ENCODE measurements around the gene IRF7.

IRF7 gene

DNA sequence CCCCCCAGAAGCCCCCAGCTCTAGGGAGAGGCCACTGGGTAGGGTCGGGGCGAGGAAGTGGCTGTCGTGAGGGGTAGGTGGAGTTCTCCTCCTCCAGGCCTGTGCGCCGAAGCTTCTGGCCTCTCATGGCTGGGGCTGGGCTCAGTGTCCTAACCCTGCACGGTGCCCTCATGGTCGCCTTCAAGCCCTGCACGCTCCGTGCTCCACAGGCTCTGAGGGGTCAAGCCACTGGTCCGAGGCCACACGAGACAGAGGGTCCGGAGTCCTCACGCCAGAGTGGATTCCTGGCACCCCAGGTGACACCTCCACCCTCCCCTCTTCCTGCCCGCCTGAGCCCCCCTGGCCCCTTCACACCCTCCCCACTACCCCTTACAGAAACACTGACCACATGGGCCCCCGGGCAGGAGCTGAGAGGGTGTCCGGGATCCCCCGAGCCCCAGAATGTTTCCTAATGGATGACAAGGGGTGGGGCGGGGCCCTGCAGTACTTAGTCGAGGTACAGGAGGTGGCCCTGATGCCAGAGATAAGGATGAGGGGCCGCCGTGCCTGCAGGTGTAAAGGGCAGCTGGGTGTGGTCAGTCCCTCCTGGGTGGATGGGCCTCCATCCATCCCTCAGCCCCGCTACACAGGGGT lies 10.0 kb upstream of the IRF7 start:
- H4K20me1 ChIP-seq (ENCODE audit: insufficient read depth, low read length), result no peaks in the 10 kb centered on the region
- no peak overlapping the region for H2AFZ ChIP-seq (ENCODE audit: low read depth, low read length)
- no peak overlapping the region for H3K9ac ChIP-seq (ENCODE audit: low read depth, low read length)
- H3K36me3 ChIP-seq (ENCODE audit: insufficient read depth, low read length), result peaks cover 7% of the 10 kb centered on the region; the same call in 1 of the 2 replicates
- TF ChIP-seq, protein P1, sequence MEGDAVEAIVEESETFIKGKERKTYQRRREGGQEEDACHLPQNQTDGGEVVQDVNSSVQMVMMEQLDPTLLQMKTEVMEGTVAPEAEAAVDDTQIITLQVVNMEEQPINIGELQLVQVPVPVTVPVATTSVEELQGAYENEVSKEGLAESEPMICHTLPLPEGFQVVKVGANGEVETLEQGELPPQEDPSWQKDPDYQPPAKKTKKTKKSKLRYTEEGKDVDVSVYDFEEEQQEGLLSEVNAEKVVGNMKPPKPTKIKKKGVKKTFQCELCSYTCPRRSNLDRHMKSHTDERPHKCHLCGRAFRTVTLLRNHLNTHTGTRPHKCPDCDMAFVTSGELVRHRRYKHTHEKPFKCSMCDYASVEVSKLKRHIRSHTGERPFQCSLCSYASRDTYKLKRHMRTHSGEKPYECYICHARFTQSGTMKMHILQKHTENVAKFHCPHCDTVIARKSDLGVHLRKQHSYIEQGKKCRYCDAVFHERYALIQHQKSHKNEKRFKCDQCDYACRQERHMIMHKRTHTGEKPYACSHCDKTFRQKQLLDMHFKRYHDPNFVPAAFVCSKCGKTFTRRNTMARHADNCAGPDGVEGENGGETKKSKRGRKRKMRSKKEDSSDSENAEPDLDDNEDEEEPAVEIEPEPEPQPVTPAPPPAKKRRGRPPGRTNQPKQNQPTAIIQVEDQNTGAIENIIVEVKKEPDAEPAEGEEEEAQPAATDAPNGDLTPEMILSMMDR (IDR thresholded peaks at IDR 0.05; ENCODE audit: borderline replicate concordance, extremely low read depth, low read length, poor library complexity, severe bottlenecking), result no peak
- no peak for TF ChIP-seq EZH2 (IDR thresholded peaks at IDR 0.05; ENCODE audit: borderline replicate concordance, low read depth, low read length, severe bottlenecking)
- H3K4me3 ChIP-seq (ENCODE audit: low read depth in 1 of 2, low read length in 2 of 2), result no peak overlapping the region
- DNase-seq (no peak), ATAC-seq (ENCODE audit: insufficient read depth, low read depth) (no peak; the same call in 2 of the 3 replicates)
- no peak overlapping the region for H3K27ac ChIP-seq (ENCODE audit: low read length)
- no peaks in the 10 kb centered on the region for H3K9me3 ChIP-seq (ENCODE audit: insufficient read depth, low read length, severe bottlenecking)
- H3K27me3 ChIP-seq (ENCODE audit: insufficient read depth, low read length, poor library complexity), result no peaks in the 10 kb centered on the region
- no peak overlapping the region for H3K4me2 ChIP-seq (ENCODE audit: insufficient read depth, low read length)
- H3K4me1 ChIP-seq (ENCODE audit: insufficient read depth, low read length), result no peaks in the 10 kb centered on the region
- H3K79me2 ChIP-seq (ENCODE audit: insufficient read depth, low read length), result no peaks in the 10 kb centered on the region

DNA sequence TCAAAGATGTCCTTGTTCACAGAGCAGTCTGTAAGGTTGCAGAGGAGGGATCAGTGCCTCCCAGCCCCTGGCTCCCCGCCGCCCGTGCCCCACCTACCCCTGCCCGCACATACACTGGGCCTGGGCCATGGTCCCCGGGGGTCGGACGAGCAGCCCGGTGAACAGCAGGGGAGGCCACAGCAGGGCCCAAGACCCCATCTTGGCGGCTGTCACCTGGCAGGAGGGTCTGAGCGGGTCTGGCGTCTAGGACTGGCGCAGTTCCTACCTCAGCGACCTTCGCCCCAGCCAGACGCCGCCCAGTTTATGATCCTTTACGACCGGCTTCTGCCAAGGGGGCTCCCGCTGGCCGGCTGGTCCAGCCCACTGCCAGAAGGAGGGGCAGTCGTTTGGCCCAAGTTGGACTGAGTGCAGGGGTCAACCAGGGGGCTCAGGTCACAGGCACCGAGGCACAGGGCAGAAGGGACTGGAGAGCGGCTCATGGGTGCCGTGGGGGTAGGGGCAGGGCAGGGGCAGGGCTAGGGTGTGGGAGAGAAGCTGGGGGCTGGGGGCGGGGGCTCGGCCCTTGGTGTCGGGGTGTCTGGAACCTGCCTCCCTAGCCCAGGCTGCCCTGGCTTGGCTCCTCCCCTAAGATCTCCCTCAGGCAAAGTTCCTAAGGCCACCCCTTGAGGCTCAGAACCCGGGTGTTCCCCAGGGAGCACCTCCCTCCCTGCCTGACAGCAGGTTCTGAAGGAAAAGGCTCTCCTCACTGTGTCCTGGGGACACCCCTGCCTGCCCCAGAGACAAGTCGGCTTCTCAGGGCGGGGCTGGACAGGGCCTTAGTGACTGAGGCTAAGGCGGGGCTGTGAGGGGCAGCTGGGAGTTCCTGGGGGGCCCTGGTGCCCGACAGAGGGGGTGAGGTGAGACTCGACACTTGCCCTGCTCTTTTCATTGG lies 9.2 kb upstream of the IRF7 start, which contains the start of gene CDHR5:
TSS of gene CDHR5 (minus strand) at position 251 of the 931 bp plus-strand sequence. CDS start at position 198, 53 bp downstream.
- H3K27ac ChIP-seq (ENCODE audit: low read length), result no peak within 1 kb of the TSS
- DNase-seq, result no peak
- no peak within 1 kb of the TSS for H3K4me2 ChIP-seq (ENCODE audit: insufficient read depth, low read length)
- no peak within 1 kb of the TSS for H3K9ac ChIP-seq (ENCODE audit: low read depth, low read length)
- TF ChIP-seq, protein P1 (IDR thresholded peaks at IDR 0.05; ENCODE audit: borderline replicate concordance, extremely low read depth, low read length, poor library complexity, severe bottlenecking), result no peak
- TF ChIP-seq EZH2 (IDR thresholded peaks at IDR 0.05; ENCODE audit: borderline replicate concordance, low read depth, low read length, severe bottlenecking), result no peak
- H3K27me3 ChIP-seq (ENCODE audit: insufficient read depth, low read length, poor library complexity), result no peaks in the 10 kb centered on the region
- no peaks in the 10 kb centered on the region for H3K9me3 ChIP-seq (ENCODE audit: insufficient read depth, low read length, severe bottlenecking)
- H3K4me3 ChIP-seq (ENCODE audit: low read depth in 1 of 2, low read length in 2 of 2), result no peak within 1 kb of the TSS
- H4K20me1 ChIP-seq (ENCODE audit: insufficient read depth, low read length), result no peaks in the 10 kb centered on the region; the same call in 1 of the 2 replicates
- no peaks in the 10 kb centered on the region for H3K79me2 ChIP-seq (ENCODE audit: insufficient read depth, low read length)
- H3K4me1 ChIP-seq (ENCODE audit: insufficient read depth, low read length), result no peaks in the 10 kb centered on the region
- peaks cover 7% of the 10 kb centered on the region; the same call in 1 of the 2 replicates for H3K36me3 ChIP-seq (ENCODE audit: insufficient read depth, low read length)
- ATAC-seq (ENCODE audit: insufficient read depth, low read depth), result no peak
- no peak within 1 kb of the TSS for H2AFZ ChIP-seq (ENCODE audit: low read depth, low read length)

DNA sequence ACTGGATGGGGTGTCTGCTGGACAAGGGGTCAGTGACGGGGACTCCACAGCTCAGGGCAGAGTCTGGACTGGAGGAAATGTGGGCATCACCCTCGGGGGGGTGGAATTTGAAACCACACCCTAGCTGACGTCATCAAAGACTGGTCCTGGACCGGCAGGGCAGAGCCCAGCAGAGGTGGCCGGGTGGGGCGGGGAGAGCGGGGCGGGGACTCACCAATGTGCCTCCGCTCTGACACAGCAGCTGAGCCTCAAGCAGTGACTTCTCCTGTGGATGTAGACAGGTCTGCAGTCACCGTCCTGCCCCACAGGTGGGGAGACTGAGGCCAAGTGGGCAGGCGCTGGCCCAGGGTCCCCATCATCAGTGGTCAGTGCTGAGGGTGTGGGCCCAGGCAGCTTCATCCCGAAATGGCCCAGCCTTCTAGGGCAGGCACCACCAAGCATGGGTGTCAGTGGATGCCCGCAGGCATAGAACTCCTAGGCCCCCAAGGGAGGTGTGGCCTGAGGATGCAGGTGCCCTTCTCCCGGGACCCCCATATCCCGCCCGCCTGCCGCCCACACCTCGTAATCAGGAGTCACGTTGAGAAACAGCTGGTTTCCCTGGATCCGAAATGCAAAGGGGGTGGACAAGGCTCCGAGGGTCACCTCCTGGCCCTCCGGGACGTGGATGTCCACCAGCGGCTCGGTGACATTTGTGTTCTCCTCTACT lies 8.4 kb upstream of the IRF7 start:
- Histone ChIP-seq H3K27ac (ENCODE audit: low read length) (no peak overlapping the region), H3K9ac (ENCODE audit: low read depth, low read length) (no peak overlapping the region), H3K36me3 (ENCODE audit: insufficient read depth, low read length) (peaks cover 7% of the 10 kb centered on the region; the same call in 1 of the 2 replicates), H3K79me2 (ENCODE audit: insufficient read depth, low read length) (no peaks in the 10 kb centered on the region), H2AFZ (ENCODE audit: low read depth, low read length) (no peak overlapping the region), H3K4me3 (ENCODE audit: low read depth in 1 of 2, low read length in 2 of 2) (no peak overlapping the region), H4K20me1 (ENCODE audit: insufficient read depth, low read length) (peaks cover 3% of the 10 kb centered on the region; the same call in 1 of the 2 replicates), H3K27me3 (ENCODE audit: insufficient read depth, low read length, poor library complexity) (no peaks in the 10 kb centered on the region), H3K9me3 (ENCODE audit: insufficient read depth, low read length, severe bottlenecking) (no peaks in the 10 kb centered on the region), H3K4me2 (ENCODE audit: insufficient read depth, low read length) (no peak overlapping the region), H3K4me1 (ENCODE audit: insufficient read depth, low read length) (no peaks in the 10 kb centered on the region)
- DNase-seq (no peak), ATAC-seq (ENCODE audit: insufficient read depth, low read depth) (no peak)
- no peak for TF ChIP-seq EZH2 (IDR thresholded peaks at IDR 0.05; ENCODE audit: borderline replicate concordance, low read depth, low read length, severe bottlenecking)
- TF ChIP-seq, protein P1 (IDR thresholded peaks at IDR 0.05; ENCODE audit: borderline replicate concordance, extremely low read depth, low read length, poor library complexity, severe bottlenecking), result no peak
